Right forelimb (tissue), 1 donor: ENCODE data around the gene CFAP97D1.
A peak's percentile ranks its signal among the peaks of the same experiment; 100 is the strongest.

Source experiments
- DNase-seq: peaks from one replicate; pipeline ENCODE4 v3.0.0-alpha.2; 2018

The CFAP97D1 gene

GRCh38 chr17:43830510-43831140 is 50.4 kb downstream of the CFAP97D1 start:
- no peak for DNase-seq

GRCh38 chr17:43831633-43832032 is 51.4 kb downstream of the CFAP97D1 start:
- no peak for DNase-seq

DNA sequence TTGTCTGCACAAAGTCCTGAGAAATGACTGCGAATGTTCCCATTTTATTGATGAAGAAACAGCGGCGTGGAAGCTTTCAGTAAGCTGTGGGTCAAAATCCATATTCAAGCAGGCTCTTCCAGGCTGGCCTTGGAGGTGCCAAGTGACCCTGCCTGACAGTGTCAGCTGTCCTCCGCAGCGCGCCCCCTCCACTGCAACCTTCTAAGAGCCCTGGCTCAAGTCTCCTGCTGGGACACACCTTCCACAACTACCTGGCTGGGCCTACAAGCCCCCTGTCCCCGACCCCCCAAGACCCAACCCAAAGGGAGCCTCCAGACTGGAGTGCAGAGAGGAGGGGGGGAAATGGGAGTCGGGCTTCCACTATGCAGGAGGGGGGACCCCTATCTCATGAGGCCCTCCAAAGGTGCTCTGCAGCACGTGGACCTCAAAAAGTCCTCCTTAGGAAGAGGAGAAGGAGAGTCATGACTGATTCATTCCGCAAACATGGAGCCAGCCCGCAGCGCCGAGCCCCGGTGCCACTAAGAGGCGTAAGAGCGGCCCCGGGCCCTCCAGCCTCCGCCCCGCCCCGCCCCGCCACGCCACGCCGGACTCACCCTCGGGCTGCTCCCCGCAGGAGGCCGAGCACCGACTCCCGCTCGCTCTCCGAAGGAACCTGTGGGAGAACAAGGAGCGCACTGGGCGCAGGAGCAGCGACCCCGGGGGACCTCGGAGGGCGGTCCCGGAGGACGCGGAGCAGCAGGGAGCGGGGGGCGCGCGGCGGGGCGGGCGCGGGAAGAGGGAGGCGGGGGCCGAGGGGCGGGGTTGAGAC is 52.1 kb downstream of the CFAP97D1 start:
- peak; percentile 62 for DNase-seq

DNA sequence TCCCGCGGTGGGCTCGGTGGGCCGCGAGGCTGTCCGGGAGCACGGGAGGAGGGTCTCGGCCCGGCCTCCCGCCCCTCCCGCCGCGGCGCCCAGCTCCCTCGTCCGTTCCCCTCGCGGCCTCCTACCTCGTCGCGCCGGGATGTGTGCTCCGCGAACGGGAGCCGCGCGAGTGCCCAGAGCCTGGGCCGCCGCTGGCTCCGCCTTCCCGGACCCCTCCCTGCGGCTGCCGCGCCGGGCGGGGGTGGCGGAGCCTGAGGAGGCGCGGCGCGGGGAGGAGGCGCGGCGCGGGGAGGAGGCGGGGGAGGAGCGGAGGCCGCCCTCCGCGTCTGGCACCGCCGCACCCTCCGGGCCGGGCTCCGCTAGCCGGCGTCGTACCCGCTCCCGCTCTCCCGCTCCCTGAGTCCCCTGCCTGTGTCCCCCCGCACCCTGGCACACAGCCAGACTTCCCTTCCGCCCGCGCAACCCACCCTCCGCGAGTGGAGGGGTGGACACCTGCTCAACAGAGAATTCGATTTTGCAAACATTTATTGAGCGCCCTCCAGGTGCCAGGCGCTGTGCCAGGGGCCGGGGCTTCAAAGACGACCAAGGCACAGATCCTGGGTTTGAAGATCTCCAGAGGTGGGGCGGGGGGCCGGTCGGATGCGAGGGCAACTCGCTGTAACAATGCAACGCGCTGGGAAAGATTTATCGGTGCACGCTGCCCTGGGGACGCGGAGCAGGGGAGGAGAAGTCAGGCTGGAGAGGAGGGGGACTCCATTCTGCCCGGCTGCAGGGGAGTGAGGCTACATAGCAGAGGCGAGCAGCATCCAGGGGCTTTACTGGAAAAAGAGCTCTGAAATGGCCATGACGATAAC is 53.0 kb downstream of the CFAP97D1 start, which contains the start of gene MPP3:
Gene MPP3, minus strand, starts transcription at position 171 of the 854 bp plus-strand sequence. CDS start 1,240 bp downstream, outside the sequence.
- DNase-seq, result peak; percentile 76

- DNase-seq, result no peak
Observed at GRCh38 chr17:43834106-43834505, 53.9 kb downstream of the CFAP97D1 start.
